IPS DF 6.9 (cell line): Measurements from ENCODE around the gene LRRC31.

ENCODE experiments used
- DNase-seq: peaks from one replicate; pipeline ENCODE4 v3.0.0-alpha.2; 2013; ENCODE audit warnings: low read depth, low spot score
- H3K27ac ChIP-seq: one replicate; pipeline ENCODE4 v1.5.1; 2013; ENCODE audit warnings: low read length, control low read depth
- H3K27me3 ChIP-seq: 2 replicates; pipeline ENCODE4 v1.6.1; 2013; ENCODE audit warnings: mild to moderate bottlenecking, low read length; ENCODE audit not compliant: control insufficient read depth, insufficient read depth
- H3K36me3 ChIP-seq: 2 replicates; pipeline ENCODE4 v1.6.1; 2013; ENCODE audit warnings: low read length; ENCODE audit not compliant: control insufficient read depth, insufficient read depth
- H3K4me1 ChIP-seq: 2 replicates; pipeline ENCODE4 v1.6.1; 2013; ENCODE audit warnings: low read length; ENCODE audit not compliant: control insufficient read depth, insufficient read depth
- H3K4me3 ChIP-seq: 2 replicates; pipeline ENCODE4 v1.5.1; 2013; ENCODE audit warnings: mild to moderate bottlenecking, low read length
- H3K9me3 ChIP-seq: 2 replicates; pipeline ENCODE4 v1.6.1; 2013; ENCODE audit warnings: low read length, inconsistent platforms; ENCODE audit not compliant: control insufficient read depth, insufficient read depth
- WGBS: extraction: QIAGEN DNeasy Blood & Tissue Kit; methylation state at CpG from one replicate; pipeline ENCODE4 v1.1.7; 2013; ENCODE audit warnings: mixed read lengths, missing lambda C conversion rate; ENCODE audit not compliant: insufficient read length, insufficient coverage; 5-methylcytosine and 5-hydroxymethylcytosine counted together

The LRRC31 gene

DNA sequence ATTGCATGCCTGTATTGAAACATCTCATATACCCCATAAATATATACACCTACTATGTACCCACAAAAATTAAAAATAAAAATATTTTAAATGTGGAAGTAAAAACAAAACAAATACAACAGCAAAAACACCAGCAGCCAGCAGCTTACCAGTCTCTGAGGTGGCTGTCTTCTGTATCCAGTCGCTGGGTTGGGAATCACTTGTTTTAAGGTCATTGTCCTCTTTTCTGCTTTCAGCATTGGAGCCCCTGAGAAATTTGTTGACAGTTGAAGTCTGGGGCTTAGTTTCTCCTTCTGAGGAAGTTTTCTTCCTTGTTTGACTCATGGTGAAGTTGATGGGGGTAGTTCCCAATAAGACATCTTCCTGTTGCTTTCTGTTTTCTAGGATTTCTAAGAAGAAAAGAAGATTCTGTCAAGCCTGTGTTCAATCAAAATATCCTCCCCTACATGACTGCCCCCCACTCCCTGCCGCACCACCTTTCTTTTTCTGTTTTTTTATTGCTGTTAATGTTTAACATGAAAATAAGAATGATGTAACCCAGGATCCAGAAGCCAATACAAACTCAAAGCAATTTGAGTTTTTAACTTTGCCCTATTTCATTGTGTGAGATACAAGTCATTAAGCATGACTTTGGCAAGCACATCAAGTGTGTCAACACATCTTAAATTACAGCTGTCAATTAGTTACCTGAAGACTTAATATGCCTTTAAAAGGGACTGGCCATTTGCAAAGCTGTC is at the start of gene LRRC31:
LRRC31 (minus strand) TSS at position 452 of the 737 bp plus-strand sequence; CDS start at position 324, 128 bp downstream.
- Histone ChIP-seq H3K9me3 (no peaks in the 10 kb centered on the region), H3K27ac (no peak within 1 kb of the TSS), H3K36me3 (no peaks in the 10 kb centered on the region), H3K27me3 (no peaks in the 10 kb centered on the region), H3K4me3 (no peak within 1 kb of the TSS), H3K4me1 (no peaks in the 10 kb centered on the region)
- no peak for DNase-seq
- WGBS = no CpG with 5 or more reads among the region's 2 CpGs

DNA sequence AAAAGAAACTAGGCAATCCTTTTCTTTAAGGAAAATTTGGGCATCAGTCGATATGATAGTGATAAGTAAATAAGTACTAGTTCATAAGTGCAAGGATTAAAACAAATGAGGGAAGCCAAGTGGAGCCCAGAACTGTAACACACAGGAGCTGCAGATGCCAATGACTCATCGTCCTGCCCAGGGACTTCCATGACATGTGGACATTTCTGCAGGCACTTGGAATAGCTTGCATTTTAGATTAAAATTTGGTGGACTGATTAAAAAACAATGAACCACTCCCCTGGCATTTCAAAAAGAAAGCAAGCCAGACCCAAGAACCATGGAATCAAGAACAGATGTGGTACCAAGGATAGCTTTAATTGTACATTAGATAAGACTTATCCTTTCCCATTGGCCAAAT is 44.6 kb upstream of the LRRC31 start:
- WGBS = no CpG with 5 or more reads among the region's 2 CpGs
- DNase-seq = no peak
- Histone ChIP-seq H3K4me3 (no peak overlapping the region), H3K27me3 (no peaks in the 10 kb centered on the region), H3K27ac (no peak overlapping the region), H3K4me1 (no peaks in the 10 kb centered on the region), H3K36me3 (no peaks in the 10 kb centered on the region), H3K9me3 (no peaks in the 10 kb centered on the region)

DNA sequence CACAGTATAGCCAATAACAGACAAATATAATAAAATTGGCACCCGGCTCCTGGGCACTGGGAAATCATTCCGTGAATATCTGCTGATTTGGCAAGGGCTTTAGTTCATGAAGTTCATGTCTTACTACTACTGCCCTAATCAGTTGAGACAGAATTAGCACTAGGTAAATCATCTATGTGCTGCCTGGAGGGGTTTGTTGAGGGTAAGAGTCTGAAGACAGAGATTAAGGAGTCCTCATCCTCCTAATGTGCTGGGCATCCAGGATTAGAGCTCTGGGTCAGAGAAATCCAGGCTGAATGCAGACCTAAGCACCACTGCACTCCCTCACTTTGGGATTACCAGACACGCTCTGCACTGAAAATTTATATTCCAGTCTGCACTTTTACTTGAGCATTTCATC is 43.6 kb upstream of the LRRC31 start:
- Histone ChIP-seq H3K4me3 (no peak overlapping the region), H3K4me1 (no peaks in the 10 kb centered on the region), H3K9me3 (no peaks in the 10 kb centered on the region), H3K27ac (no peak overlapping the region), H3K36me3 (no peaks in the 10 kb centered on the region), H3K27me3 (no peaks in the 10 kb centered on the region)
- no CpG with 5 or more reads among the region's 3 CpGs for WGBS
- no peak for DNase-seq

DNA sequence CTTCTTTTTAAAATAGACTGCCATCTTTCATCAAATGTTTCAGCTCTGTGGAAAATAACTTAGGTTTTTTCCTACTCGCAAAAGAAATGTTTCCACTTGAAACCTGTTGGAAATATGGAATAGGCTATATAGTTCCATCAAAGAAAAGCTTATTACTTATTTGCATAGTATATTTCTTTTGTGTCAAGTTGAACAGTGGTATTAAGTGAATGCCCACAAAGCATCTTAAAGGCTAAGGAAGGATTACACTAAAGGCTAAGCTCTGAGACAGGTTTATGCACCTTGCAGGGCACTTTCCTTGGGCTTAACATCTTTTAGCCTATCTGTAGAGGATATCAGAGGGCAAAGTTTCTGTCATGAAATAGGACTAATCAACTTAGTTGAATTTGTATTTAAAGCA is 41.5 kb upstream of the LRRC31 start, which contains the start of gene SAMD7:
SAMD7 (plus strand) TSS at position 301 of the 400 bp plus-strand sequence. CDS start 7,927 bp downstream, outside the sequence.
- no peak within 1 kb of the TSS for H3K27ac ChIP-seq
- H3K4me3 ChIP-seq = no peak within 1 kb of the TSS
- no CpG with 5 or more reads among the region's 1 CpG for WGBS
- no peaks in the 10 kb centered on the region for H3K36me3 ChIP-seq
- no peaks in the 10 kb centered on the region; the same call in 1 of the 2 replicates for H3K4me1 ChIP-seq
- H3K9me3 ChIP-seq = no peaks in the 10 kb centered on the region
- no peak for DNase-seq
- H3K27me3 ChIP-seq = no peaks in the 10 kb centered on the region

DNA sequence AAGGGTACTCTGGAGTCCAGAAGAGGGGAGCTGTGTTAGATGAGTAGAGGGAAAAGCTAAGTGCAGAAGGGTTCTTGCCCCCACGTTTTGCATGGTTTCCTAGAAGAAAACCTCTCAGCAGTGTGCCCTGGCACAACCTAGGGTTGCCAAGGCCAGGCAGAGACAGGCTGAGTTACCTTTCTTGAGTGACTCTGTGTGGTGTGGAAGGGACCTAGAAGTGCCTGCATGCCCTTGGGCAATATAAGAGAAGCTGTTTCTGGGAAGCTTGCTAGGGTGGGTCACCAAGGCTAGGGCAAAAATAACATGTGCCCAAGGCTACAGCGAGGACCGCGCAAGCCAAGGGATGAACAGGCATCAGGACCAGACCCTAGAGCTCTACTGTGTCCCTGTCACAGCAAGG is 38.2 kb upstream of the LRRC31 start:
- Histone ChIP-seq H3K4me1 (no peaks in the 10 kb centered on the region; the same call in 1 of the 2 replicates), H3K27ac (no peak overlapping the region), H3K27me3 (no peaks in the 10 kb centered on the region), H3K9me3 (no peaks in the 10 kb centered on the region), H3K4me3 (no peak overlapping the region), H3K36me3 (no peaks in the 10 kb centered on the region)
- no CpG with 5 or more reads among the region's 4 CpGs for WGBS
- DNase-seq = no peak

DNA sequence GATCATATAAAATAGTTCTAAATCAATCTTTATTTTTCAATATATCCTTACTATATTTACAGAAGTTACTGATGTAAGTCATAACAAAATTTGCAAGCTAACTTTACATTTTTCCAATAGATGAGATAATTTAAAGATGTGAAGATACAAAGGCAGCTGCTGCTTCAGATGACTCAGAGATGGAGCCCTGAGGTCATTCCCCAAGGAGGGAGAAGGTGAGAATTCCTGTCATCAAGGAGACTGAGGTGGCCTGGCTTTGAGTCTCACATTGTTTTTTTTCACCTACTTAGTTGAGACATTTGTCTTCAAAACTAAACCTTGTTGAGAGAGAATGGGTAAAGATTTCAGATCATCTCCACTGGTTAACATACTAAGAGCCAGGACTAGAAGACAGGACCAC is 37.7 kb upstream of the LRRC31 start:
- Histone ChIP-seq H3K27ac (no peak overlapping the region), H3K9me3 (no peaks in the 10 kb centered on the region), H3K27me3 (no peaks in the 10 kb centered on the region), H3K4me1 (no peaks in the 10 kb centered on the region; the same call in 1 of the 2 replicates), H3K36me3 (no peaks in the 10 kb centered on the region), H3K4me3 (no peak overlapping the region)
- DNase-seq = no peak

DNA sequence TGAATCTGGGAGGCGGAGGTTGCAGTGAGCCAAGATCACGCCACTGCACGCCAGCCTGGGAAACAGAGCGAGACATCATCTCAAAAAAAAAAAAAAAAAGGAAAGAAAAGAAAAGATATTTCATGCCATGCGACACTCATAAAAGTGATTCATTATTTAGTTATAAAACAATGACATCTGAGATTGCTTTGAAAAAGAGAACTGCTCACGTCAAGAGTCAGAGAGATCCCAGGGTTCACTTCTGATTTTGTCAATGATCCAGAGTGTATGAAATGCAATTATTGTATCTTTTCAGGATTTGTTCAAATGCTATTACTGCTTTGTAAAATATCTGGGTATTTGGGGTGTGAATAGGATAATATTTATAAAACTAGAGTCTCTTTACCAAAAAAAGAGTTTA is 35.7 kb upstream of the LRRC31 start:
- Histone ChIP-seq H3K9me3 (no peaks in the 10 kb centered on the region), H3K27me3 (no peaks in the 10 kb centered on the region), H3K4me3 (no peak overlapping the region), H3K36me3 (no peaks in the 10 kb centered on the region), H3K27ac (no peak overlapping the region), H3K4me1 (no peaks in the 10 kb centered on the region; the same call in 1 of the 2 replicates)
- DNase-seq = no peak
- WGBS = no CpG with 5 or more reads among the region's 6 CpGs

DNA sequence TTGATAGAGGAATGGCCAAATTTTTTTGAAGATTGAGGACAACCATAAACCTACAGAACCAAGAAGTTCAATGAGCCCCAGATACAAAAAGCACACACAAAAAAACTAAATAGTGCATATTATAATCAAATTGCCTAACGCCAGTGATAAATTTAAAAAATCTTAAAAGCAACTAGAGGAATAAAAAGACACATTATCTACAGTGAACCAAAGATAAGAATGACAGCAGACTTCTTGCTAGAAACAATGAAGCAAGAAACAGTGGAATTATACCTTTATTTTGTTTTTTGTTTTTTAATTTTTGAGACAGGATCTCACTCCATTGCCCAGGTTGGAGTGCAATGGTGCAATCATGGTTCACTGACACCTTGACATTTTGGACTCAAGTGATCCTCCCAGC is 31.7 kb upstream of the LRRC31 start:
- no CpG with 5 or more reads among the region's 1 CpG for WGBS
- DNase-seq = no peak
- Histone ChIP-seq H3K4me1 (no peaks in the 10 kb centered on the region), H3K9me3 (no peaks in the 10 kb centered on the region), H3K27ac (no peak overlapping the region), H3K36me3 (no peaks in the 10 kb centered on the region), H3K27me3 (no peaks in the 10 kb centered on the region), H3K4me3 (no peak overlapping the region)

DNA sequence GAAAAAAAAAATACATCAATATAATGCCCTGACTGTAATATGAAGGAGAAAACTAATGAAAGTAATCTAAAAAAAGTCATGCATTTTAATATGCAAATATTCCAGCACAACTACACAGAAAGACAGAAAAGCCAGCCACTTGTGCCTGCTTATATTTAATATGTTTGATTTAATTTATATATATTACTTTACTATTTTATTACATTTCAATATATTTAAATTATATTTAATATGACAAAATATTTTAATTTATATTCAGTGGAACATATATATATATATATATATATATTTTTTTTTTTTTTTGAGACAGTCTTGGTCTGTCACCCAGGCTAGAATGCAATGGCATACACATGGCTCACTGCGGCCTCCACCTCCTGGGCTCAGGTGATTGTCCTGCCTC is 27.5 kb upstream of the LRRC31 start:
- no peaks in the 10 kb centered on the region for H3K4me1 ChIP-seq
- H3K9me3 ChIP-seq = no peaks in the 10 kb centered on the region
- H3K27ac ChIP-seq = no peak overlapping the region
- DNase-seq = no peak
- H3K27me3 ChIP-seq = no peaks in the 10 kb centered on the region
- H3K4me3 ChIP-seq = no peak overlapping the region
- WGBS = no CpG with 5 or more reads among the region's 1 CpG
- H3K36me3 ChIP-seq = no peaks in the 10 kb centered on the region

DNA sequence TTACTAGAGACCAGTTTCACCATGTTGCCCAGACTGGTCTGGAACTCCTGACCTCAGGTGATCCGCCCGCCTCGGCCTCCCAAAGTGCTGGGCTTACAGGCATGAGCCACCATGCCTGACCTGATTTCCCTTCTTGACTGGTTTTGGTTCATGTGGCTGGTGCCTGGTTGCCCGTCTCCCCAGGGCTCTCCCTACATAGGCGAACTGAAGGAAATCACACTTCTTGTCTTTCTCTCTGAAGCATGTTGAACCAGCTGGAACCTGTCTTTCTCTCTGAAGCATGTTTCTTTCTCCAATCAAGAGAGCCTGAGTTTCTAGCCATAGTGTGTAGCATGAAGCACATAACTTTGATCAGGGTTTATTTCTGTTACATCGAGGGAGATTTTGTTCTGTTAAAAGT is 25.3 kb upstream of the LRRC31 start:
- WGBS = no CpG with 5 or more reads among the region's 6 CpGs
- Histone ChIP-seq H3K9me3 (no peaks in the 10 kb centered on the region), H3K36me3 (no peaks in the 10 kb centered on the region), H3K4me1 (no peaks in the 10 kb centered on the region), H3K27ac (no peak overlapping the region), H3K4me3 (no peak overlapping the region), H3K27me3 (no peaks in the 10 kb centered on the region)
- DNase-seq = no peak

DNA sequence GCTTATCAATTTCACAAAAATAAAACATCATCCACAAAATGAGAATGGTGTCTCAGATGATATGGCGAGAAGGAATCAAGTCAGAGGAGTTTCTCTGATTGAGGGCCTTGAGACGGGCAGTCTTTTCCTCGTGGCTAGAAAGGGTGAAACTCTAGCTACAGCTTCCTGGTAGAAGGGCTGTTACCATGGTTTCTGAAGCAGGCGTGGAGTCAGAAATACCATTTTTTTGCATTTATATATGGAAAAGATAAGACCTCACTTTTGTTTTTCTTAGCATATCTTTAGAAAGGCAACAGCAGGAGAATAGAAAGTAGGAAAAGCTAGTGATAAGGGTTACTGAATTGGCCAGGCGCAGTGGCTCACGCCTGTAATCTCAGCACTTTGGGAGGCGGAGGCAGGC is 24.4 kb upstream of the LRRC31 start:
- Histone ChIP-seq H3K27me3 (no peaks in the 10 kb centered on the region), H3K4me1 (no peaks in the 10 kb centered on the region), H3K27ac (no peak overlapping the region), H3K9me3 (no peaks in the 10 kb centered on the region), H3K4me3 (no peak overlapping the region), H3K36me3 (no peaks in the 10 kb centered on the region)
- no peak for DNase-seq
- WGBS = no CpG with 5 or more reads among the region's 7 CpGs
